HL-60/S4 treated with retinoic acid at 250 ng/mL for 4 days and 3 days (cell line): ENCODE measurements around the gene RALB.
"Not testable (repeated sequence)": the region's sequence is repeated elsewhere in the genome, so short reads cannot be mapped to it uniquely, and the experiment has no call there.

Experiments used
- in situ Hi-C: fragments of 300-500 bp; cut with MboI; formaldehyde crosslinking; loops from 2 replicates; pipeline ENCODE4 v1.7.0; 2022; ENCODE audit warnings: low sequenced_read_pairs

Gene RALB

GRCh38 chr2:120291401-120292311 is 39.0 kb downstream of the RALB start:
- in situ Hi-C loops = no loop called here

GRCh38 chr2:120293096-120294007 is 40.7 kb downstream of the RALB start:
- in situ Hi-C loops = no loop called here

DNA sequence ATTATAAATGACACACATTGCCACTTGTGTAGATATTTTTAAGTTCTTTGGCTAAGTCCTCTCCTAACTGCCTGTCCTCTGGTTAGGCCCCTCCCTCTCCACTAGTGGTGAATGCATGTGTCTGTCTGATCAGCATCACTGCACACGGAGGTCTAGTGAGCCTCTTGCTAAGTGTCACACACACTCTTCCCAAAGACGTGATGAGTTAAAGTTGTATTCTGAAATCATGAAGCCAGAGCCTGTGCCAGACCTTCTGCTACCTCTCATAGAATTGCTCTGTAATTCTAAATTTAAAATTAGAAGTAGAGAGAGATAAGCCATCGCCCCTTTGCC is 41.3 kb downstream of the RALB start:
- in situ Hi-C loops = no loop called here

DNA sequence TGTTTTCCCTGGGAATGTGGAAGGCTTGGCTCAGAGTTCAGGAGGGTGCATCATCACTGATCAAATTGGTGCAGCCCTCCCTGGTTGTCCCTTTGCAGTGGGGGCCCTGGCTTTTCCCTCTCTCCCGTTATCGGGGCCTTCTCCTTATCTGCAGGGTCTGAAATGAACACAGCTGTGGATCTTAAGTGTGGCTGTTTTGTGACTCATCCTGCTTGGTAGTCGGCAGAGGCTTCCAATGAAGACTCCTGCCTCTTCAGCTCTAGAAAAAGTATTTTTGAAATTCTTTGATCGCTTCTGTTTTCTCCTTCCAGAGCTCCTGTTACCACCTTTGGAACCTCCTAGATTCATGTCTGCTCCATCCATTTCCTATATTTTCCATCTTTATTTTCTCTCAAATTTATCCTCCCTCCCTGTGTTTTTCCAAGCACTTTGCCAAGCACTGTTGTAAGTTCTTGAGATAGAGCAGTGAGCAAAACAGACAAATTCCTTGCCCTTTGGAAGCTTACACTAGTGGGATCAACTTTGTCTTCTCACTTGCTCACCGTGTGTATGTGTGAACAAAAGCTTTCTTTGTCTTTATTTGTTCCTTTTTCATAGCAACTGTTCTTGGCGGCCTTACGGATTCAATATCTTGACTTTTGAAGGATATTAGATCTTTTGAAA is 45.7 kb downstream of the RALB start:
- in situ Hi-C loops = no loop called here

GRCh38 chr2:120299004-120299403 is 46.4 kb downstream of the RALB start:
- in situ Hi-C loops = no loop called here

DNA sequence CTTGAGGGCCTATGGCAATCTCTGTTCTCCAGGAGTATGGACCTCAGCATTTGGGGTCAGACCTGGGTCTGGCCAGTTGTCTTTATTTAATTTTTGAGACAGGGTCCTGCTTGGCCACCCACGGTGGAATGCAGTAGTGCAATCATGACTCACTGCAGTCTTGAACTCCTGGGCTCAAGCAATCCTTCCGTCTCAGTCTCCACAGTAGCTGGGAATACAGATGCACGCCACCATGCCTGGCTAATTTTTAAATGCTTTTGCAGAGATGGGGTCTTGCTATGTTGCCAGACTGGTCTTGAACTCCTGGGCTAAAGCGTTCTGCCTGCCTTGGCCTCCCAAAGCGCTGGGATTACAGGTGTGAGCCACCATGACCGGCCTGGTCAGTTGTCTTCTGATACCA is 46.9 kb downstream of the RALB start:
- in situ Hi-C loops = no loop called here

DNA sequence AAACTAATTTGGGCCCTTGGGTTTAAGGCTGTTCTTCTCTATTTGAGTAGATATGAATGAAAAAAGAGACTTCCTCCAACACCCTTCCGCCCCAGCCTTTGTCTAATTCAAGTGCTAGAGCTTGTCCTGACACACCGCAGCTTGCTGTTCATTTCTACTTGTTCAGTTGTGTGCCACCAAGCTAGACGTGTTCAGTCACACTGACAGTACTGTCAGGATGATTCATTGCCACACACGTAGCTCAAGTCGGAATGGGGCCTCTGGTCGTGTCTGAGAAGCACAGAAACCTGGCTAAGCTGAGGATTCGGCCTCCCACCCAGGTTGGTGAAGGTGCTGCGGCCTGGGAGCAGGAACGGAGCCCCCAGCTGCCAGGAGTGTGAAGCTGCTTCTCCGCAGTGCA is 47.7 kb downstream of the RALB start:
- in situ Hi-C loops = no loop called here

DNA sequence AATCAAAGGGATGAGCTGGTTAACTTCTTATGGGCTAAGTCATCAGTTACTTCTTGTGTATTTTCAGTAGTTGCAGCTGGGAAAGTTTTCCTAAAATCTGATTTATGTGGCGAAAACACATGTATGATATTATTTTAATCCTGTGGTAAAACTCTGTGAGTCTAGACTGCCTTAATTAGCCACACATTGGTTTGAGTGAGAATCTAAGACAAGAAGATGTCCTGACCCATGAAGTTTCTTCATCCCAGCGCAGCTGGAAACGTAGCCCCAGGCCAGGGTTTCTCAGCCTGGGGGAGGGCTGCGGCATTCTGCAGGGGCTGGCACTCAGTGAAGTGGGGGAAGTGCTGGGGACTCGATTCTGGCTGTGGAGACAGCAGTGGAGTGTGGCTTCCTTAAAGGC is 48.6 kb downstream of the RALB start:
- in situ Hi-C loops = no loop called here

- in situ Hi-C loops = no loop called here
These were observed 49.6 kb downstream of the RALB start for GRCh38 chr2:120302301-120302700.

GRCh38 chr2:120303177-120303576 is 50.5 kb downstream of the RALB start:
- in situ Hi-C loops = no loop called here

DNA sequence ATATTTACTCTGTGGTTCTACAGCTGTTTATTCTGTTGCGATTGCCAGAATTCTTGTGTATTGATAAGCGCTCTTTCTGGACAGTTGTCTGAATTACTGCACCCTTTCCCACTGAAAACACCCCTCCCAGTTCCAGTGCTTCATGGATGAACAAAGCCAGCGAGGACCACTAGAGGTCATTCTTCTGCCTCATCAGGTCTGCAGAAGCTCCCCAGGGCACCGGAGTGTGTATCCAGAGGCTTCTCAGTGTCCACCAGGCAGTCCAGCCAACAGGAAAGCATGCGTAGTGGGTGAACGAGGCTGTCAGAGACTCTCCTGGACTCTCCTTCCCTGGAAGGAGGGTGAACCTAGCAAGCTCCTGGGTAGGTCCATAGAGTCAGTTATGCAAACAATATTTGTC is 52.6 kb downstream of the RALB start:
- in situ Hi-C loops = no loop called here

- in situ Hi-C loops = no loop called here
These were observed 53.4 kb downstream of the RALB start for GRCh38 chr2:120305937-120306490.

GRCh38 chr2:120307482-120307881 is 54.8 kb downstream of the RALB start:
- in situ Hi-C loops = no loop called here

DNA sequence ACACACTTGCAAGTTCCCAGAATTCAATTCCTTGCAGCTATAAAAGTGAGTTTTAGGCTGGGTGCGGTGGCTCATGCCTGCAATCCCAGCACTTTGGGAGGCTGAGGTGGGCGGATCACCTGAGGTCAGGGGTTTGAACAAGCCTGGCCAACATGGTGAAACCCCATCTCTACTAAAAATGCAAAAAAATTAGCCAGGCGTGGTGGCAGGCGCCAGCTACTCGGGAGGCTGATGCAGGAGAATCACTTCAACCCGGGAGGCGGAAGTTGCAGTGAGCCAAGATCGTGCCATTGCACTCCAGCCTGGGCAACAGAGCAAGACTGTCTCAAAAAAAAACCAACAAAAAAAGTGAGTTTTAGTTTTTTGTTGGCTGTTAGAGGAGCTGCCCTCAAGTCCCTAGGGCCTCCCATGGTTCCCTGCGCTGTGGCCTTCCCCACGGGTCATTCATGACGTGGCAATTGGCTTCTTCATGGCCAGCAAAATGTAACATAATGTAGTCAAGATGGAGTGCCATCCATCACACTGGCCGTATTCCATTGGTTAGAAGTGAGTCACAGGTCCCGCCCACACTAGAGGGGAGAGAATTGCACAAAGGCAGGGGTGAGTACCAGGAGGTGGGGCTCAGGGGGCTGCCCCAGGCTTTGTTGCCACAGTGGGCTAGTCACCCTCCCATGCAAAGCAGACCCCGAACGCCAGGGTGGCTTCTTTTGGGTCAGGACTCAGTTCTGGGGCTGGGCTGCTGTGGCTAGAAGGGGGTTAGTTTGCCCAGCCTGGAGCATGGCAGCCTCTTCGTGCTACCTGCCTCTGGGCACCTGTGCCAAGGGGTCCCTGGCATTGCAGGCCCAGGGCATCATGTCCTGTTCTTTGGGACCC is 55.6 kb downstream of the RALB start:
- in situ Hi-C loops = no loop called here

- in situ Hi-C loops = no loop called here
These were observed 57.5 kb downstream of the RALB start for GRCh38 chr2:120310136-120310535.

DNA sequence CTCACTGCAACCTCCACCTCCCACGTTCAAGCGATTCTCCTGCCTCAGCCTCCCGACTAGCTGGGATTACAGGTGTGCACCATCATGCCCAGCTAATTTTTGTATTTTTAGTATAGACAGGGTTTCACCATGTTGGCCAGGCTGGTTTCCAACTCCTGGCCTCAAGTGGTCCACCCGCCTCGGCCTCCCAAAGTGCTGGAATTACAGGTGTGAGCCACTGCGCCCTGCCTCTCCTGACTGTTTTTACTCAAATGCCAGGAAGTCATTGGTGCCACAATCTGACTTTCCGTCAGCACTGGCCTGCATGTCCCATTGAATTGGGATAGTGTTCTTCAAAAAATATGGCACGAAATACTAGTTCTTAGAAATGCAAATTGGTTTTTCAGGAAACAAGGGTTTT is 58.2 kb downstream of the RALB start:
- in situ Hi-C loops = not testable (repeated sequence)

- in situ Hi-C loops = no loop called here
These were observed 59.4 kb downstream of the RALB start for GRCh38 chr2:120312076-120312475.

DNA sequence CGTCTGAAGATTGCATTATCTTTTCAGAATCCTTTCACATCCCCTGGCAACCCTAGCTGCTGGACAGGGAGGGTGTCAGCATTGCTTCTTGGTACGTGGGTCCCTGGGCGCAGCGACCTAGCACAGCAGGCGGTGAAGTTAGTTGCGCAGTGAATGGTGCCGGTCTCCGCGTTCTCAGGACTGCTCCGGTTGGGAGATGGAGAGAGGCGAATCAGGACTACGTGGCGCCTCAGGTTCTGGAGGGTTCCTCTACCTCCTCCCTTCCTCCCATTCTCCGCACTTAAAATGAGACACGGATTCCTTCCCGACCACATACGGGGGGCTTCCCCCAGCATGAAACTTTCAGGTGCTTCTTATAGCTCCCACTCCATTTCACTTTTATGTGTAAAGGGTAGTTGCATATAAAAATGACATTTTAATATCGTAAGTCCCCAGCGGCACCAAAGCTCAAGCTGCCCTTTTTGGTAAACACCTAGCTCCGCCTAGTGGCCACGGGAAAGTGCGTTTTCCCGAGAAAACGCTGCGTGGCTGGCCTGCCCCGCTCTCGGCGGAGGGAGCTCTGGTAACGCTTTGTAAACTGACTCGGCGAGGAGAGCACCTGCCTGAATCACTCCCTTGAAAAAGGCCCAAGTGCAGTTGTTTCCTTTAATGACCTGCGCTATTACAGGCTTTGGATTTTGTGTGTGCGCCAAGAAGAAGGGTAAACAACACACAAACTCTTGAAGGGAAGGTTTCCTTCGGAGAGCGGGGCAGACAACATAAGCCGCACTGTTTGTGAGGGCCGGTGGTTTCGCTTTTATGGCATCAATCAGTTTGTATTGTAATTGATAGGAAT is 60.4 kb downstream of the RALB start:
- in situ Hi-C loops = no loop called here
